Ishikawa (cell line): Measurements from ENCODE around the gene THSD4.

Source experiments
- CEBPB ChIP-seq: IDR thresholded peaks from 2 replicates; pipeline ENCODE4 v1.6.1; 2012
- CREB1 ChIP-seq: IDR thresholded peaks from 2 replicates; pipeline ENCODE4 v1.6.1; 2012; ENCODE audit warnings: low read depth
- EGR1 ChIP-seq: IDR thresholded peaks from 2 replicates; pipeline ENCODE4 v1.6.1; 2012
- EP300 ChIP-seq: IDR thresholded peaks from 2 replicates; pipeline ENCODE4 v1.6.1; 2012; ENCODE audit warnings: borderline replicate concordance
- FOXM1 ChIP-seq: IDR thresholded peaks from 2 replicates; pipeline ENCODE4 v1.6.1; 2012; ENCODE audit warnings: low read depth, borderline replicate concordance
- NFIC ChIP-seq: IDR thresholded peaks from 2 replicates; pipeline ENCODE4 v1.6.1; 2012
- RAD21 ChIP-seq: IDR thresholded peaks from 2 replicates; pipeline ENCODE4 v1.6.1; 2012; ENCODE audit warnings: low read depth
- TAF1 ChIP-seq: IDR thresholded peaks from 2 replicates; pipeline ENCODE4 v1.6.1; 2012; ENCODE audit warnings: low read depth, mild to moderate bottlenecking
- TCF12 ChIP-seq: IDR thresholded peaks from 2 replicates; pipeline ENCODE4 v1.6.1; 2012; ENCODE audit warnings: low read depth
- TEAD4 ChIP-seq: IDR thresholded peaks from 2 replicates; pipeline ENCODE4 v1.6.1; 2012
- USF1 ChIP-seq: IDR thresholded peaks from 2 replicates; pipeline ENCODE4 v1.6.1; 2012
- YY1 ChIP-seq: IDR thresholded peaks from 2 replicates; pipeline ENCODE4 v1.6.1; 2012; ENCODE audit warnings: low read depth
- ZBTB7A ChIP-seq: IDR thresholded peaks from 2 replicates; pipeline ENCODE4 v1.6.1; 2012; ENCODE audit warnings: low read depth
- TF ChIP-seq, protein P1 (sequence below): IDR thresholded peaks from 2 replicates; pipeline ENCODE4 v1.6.1; 2012
- TF ChIP-seq, protein P2 (sequence below): IDR thresholded peaks from 2 replicates; pipeline ENCODE4 v1.6.1; 2012; ENCODE audit warnings: low read depth, mild to moderate bottlenecking

THSD4 gene

GRCh38 chr15:71239592-71240364 lies 124.5 kb downstream of the THSD4 start:
- TF ChIP-seq USF1 (no peak), CEBPB (no peak), YY1 (no peak), NFIC (no peak), EGR1 (no peak), TAF1 (no peak), FOXM1 (no peak), EP300 (no peak)
- TF ChIP-seq, protein P1, sequence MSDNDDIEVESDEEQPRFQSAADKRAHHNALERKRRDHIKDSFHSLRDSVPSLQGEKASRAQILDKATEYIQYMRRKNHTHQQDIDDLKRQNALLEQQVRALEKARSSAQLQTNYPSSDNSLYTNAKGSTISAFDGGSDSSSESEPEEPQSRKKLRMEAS: no peak

- TF ChIP-seq ZBTB7A: no peak
- no peak for TF ChIP-seq USF1
- no peak for TF ChIP-seq CEBPB
Measured at GRCh38 chr15:71242292-71242691, 127.0 kb downstream of the THSD4 start.

GRCh38 chr15:71244250-71244649 lies 129.0 kb downstream of the THSD4 start:
- TF ChIP-seq TAF1 (no peak), YY1 (no peak), TCF12 (no peak), USF1 (no peak), NFIC (no peak), TEAD4 (no peak), EP300 (no peak), CREB1 (no peak), CEBPB (no peak), RAD21 (no peak), FOXM1 (no peak), ZBTB7A (no peak), EGR1 (no peak)
- TF ChIP-seq, protein P2, sequence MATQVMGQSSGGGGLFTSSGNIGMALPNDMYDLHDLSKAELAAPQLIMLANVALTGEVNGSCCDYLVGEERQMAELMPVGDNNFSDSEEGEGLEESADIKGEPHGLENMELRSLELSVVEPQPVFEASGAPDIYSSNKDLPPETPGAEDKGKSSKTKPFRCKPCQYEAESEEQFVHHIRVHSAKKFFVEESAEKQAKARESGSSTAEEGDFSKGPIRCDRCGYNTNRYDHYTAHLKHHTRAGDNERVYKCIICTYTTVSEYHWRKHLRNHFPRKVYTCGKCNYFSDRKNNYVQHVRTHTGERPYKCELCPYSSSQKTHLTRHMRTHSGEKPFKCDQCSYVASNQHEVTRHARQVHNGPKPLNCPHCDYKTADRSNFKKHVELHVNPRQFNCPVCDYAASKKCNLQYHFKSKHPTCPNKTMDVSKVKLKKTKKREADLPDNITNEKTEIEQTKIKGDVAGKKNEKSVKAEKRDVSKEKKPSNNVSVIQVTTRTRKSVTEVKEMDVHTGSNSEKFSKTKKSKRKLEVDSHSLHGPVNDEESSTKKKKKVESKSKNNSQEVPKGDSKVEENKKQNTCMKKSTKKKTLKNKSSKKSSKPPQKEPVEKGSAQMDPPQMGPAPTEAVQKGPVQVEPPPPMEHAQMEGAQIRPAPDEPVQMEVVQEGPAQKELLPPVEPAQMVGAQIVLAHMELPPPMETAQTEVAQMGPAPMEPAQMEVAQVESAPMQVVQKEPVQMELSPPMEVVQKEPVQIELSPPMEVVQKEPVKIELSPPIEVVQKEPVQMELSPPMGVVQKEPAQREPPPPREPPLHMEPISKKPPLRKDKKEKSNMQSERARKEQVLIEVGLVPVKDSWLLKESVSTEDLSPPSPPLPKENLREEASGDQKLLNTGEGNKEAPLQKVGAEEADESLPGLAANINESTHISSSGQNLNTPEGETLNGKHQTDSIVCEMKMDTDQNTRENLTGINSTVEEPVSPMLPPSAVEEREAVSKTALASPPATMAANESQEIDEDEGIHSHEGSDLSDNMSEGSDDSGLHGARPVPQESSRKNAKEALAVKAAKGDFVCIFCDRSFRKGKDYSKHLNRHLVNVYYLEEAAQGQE: no peak
- TF ChIP-seq, protein P1: no peak

GRCh38 chr15:71245588-71245987 lies 130.3 kb downstream of the THSD4 start:
- TF ChIP-seq CREB1 (no peak), USF1 (no peak), NFIC (no peak), YY1 (no peak), RAD21 (no peak), FOXM1 (no peak), CEBPB (no peak), TCF12 (no peak), EGR1 (no peak), ZBTB7A (no peak), EP300 (no peak), TAF1 (no peak)
- TF ChIP-seq, protein P1: no peak
- TF ChIP-seq, protein P2: no peak

- TF ChIP-seq NFIC (no peak), USF1 (no peak), TCF12 (no peak), FOXM1 (no peak), CREB1 (no peak), RAD21 (no peak), CEBPB (no peak), TEAD4 (no peak), EP300 (no peak), YY1 (no peak), ZBTB7A (no peak), EGR1 (no peak), TAF1 (no peak)
- TF ChIP-seq, protein P2: no peak
Measured at GRCh38 chr15:71248386-71248785, 133.1 kb downstream of the THSD4 start.
